Ishikawa (cell line): ENCODE results near the gene DGKD.

Source experiments
- CEBPB ChIP-seq: IDR thresholded peaks from 2 replicates; pipeline ENCODE4 v1.6.1; 2012
- CREB1 ChIP-seq: IDR thresholded peaks from 2 replicates; pipeline ENCODE4 v1.6.1; 2012; ENCODE audit warnings: low read depth
- EGR1 ChIP-seq: IDR thresholded peaks from 2 replicates; pipeline ENCODE4 v1.6.1; 2012
- EP300 ChIP-seq: IDR thresholded peaks from 2 replicates; pipeline ENCODE4 v1.6.1; 2012; ENCODE audit warnings: borderline replicate concordance
- FOXM1 ChIP-seq: IDR thresholded peaks from 2 replicates; pipeline ENCODE4 v1.6.1; 2012; ENCODE audit warnings: low read depth, borderline replicate concordance
- MAX ChIP-seq: IDR thresholded peaks from 2 replicates; pipeline ENCODE4 v1.6.1; 2012
- NFIC ChIP-seq: IDR thresholded peaks from 2 replicates; pipeline ENCODE4 v1.6.1; 2012
- RAD21 ChIP-seq: IDR thresholded peaks from 2 replicates; pipeline ENCODE4 v1.6.1; 2012; ENCODE audit warnings: low read depth
- TAF1 ChIP-seq: IDR thresholded peaks from 2 replicates; pipeline ENCODE4 v1.6.1; 2012; ENCODE audit warnings: low read depth, mild to moderate bottlenecking
- TCF12 ChIP-seq: IDR thresholded peaks from 2 replicates; pipeline ENCODE4 v1.6.1; 2012; ENCODE audit warnings: low read depth
- TEAD4 ChIP-seq: IDR thresholded peaks from 2 replicates; pipeline ENCODE4 v1.6.1; 2012
- YY1 ChIP-seq: IDR thresholded peaks from 2 replicates; pipeline ENCODE4 v1.6.1; 2012; ENCODE audit warnings: low read depth
- ZBTB7A ChIP-seq: IDR thresholded peaks from 2 replicates; pipeline ENCODE4 v1.6.1; 2012; ENCODE audit warnings: low read depth
- TF ChIP-seq, protein P1 (sequence below): IDR thresholded peaks from 2 replicates; pipeline ENCODE4 v1.6.1; 2012
- TF ChIP-seq, protein P2 (sequence below): IDR thresholded peaks from 2 replicates; pipeline ENCODE4 v1.6.1; 2012; ENCODE audit warnings: low read depth, mild to moderate bottlenecking

The DGKD gene

DNA sequence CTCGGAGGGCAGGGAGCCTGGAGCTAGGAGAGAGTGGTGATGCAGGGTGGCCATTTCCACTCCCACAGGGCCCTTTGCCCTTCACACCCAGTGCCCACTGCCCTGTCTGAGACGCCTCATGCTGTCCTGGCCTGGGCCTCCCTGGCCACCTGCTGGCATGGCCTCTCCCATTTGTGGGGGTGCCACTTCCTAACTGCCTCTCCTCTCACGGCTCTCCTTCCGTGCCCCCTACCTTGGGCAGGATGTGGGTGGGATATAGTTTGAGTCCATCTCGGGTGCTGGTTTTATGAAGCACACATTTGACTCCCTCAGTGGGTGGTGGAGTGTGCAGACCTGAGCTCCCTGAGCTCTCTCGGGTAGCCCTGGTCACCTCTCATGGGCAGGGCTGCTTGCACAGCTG lies 46.0 kb downstream of the DGKD start:
- TF ChIP-seq ZBTB7A (no peak), MAX (0 out of 2 replicates have a peak, but pooled peaks have one; percentile 8)

DNA sequence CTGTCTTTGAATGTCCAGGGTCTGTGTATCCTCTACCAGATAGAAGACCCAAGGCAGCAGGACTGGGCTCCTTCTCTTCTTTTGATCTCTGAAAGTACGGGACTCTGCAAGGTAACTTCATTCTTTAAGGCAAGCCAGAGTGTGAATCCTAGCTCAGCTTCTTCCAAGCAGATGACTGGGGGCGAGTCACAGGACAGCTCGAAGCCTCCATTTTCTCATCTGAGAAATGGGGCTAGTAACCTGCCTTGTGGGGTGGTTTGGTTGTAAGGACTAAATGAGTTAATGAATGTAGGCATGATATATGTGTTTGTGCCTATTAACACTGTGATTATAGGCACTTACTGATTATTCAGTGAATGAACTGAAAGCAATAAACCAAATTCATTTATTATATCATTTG lies 46.7 kb downstream of the DGKD start:
- TF ChIP-seq MAX (0 out of 2 replicates have a peak, but pooled peaks have one; percentile 2), CREB1 (no peak)

- TF ChIP-seq RAD21: no peak
- TF ChIP-seq TCF12: no peak
- no peak for TF ChIP-seq TAF1
- no peak for TF ChIP-seq YY1
- TF ChIP-seq, protein P1, sequence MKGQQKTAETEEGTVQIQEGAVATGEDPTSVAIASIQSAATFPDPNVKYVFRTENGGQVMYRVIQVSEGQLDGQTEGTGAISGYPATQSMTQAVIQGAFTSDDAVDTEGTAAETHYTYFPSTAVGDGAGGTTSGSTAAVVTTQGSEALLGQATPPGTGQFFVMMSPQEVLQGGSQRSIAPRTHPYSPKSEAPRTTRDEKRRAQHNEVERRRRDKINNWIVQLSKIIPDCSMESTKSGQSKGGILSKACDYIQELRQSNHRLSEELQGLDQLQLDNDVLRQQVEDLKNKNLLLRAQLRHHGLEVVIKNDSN: no peak
- no peak for TF ChIP-seq ZBTB7A
- TF ChIP-seq CEBPB: no peak
- TF ChIP-seq TEAD4: no peak
- TF ChIP-seq, protein P2, sequence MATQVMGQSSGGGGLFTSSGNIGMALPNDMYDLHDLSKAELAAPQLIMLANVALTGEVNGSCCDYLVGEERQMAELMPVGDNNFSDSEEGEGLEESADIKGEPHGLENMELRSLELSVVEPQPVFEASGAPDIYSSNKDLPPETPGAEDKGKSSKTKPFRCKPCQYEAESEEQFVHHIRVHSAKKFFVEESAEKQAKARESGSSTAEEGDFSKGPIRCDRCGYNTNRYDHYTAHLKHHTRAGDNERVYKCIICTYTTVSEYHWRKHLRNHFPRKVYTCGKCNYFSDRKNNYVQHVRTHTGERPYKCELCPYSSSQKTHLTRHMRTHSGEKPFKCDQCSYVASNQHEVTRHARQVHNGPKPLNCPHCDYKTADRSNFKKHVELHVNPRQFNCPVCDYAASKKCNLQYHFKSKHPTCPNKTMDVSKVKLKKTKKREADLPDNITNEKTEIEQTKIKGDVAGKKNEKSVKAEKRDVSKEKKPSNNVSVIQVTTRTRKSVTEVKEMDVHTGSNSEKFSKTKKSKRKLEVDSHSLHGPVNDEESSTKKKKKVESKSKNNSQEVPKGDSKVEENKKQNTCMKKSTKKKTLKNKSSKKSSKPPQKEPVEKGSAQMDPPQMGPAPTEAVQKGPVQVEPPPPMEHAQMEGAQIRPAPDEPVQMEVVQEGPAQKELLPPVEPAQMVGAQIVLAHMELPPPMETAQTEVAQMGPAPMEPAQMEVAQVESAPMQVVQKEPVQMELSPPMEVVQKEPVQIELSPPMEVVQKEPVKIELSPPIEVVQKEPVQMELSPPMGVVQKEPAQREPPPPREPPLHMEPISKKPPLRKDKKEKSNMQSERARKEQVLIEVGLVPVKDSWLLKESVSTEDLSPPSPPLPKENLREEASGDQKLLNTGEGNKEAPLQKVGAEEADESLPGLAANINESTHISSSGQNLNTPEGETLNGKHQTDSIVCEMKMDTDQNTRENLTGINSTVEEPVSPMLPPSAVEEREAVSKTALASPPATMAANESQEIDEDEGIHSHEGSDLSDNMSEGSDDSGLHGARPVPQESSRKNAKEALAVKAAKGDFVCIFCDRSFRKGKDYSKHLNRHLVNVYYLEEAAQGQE: no peak
Observed at GRCh38 chr2:233402346-233402745, 48.1 kb downstream of the DGKD start.

DNA sequence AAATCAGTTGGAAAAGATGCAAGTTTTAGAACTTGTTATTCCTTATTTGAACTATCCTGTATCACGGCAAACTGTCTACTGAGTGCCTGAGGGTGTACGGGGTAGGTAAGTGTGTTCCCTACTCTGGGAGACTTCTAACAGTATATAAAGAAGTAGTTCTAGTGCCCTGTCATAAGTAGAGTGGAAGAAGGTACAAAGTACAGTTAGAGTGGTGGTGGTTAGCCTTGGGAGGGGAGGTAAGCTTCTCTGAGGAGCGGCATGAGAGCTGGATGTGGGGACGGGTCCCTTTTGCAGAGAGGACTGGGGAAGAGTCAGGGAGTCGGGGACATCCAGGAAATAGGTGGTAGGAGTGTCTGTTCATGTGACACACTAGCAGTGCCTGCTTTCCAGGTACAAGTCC lies 48.5 kb downstream of the DGKD start:
- TF ChIP-seq EGR1 (no peak), EP300 (no peak), MAX (no peak), TAF1 (no peak), YY1 (no peak), CREB1 (no peak)

- no peak for TF ChIP-seq EGR1
- TF ChIP-seq RAD21: peak; percentile 81
Observed at GRCh38 chr2:233404222-233404621, 49.9 kb downstream of the DGKD start.

DNA sequence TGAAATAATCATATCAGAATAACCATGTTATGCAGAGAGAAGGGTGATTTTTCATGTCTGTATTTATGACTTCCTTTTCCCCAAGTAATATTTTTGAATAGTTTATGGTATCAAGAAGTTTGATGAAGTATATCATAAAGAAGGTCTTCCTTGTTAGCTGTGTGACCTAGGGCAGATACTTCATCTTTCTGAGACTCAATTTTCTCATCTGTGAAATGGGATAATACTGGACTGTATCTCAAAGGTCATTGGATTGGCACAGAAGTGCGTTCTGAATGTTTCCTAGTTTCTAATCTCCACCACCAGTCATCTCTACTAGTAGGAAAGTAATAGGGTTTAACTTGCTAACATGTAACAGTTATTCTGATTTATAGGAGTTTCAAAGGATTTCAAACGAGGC lies 52.6 kb downstream of the DGKD start:
- no peak for TF ChIP-seq TAF1
- no peak for TF ChIP-seq RAD21
- TF ChIP-seq, protein P1: no peak
- TF ChIP-seq, protein P2: no peak
- TF ChIP-seq ZBTB7A: no peak
- no peak for TF ChIP-seq YY1
- TF ChIP-seq FOXM1: no peak
- TF ChIP-seq NFIC: no peak
- TF ChIP-seq EP300: no peak
- no peak for TF ChIP-seq CEBPB
- TF ChIP-seq TEAD4: no peak
- TF ChIP-seq MAX: no peak
- TF ChIP-seq TCF12: no peak
- no peak for TF ChIP-seq CREB1
- TF ChIP-seq EGR1: no peak

- TF ChIP-seq, protein P2: no peak
Observed at GRCh38 chr2:233407771-233408181, 53.5 kb downstream of the DGKD start.
